Measurements from ENCODE around the gene PHC1. TPM values are rescaled to one million over a fixed set of nuclear protein-coding genes. Genes with fewer than 3 reads are reported as not detected.

Gene PHC1
- polyA plus RNA-seq, 1 donor (not counting 4 experiments of a cell fraction or from before 2014, with no cell fraction given) = 11.0 TPM

- TF ChIP-seq EZH2 (IDR thresholded peaks at IDR 0.05; ENCODE audit: low read length) (no peak), CTCF (optimal IDR thresholded peaks at IDR 0.05 in 1 of 3, IDR thresholded peaks at IDR 0.05 in 1 of 3, conservative IDR thresholded peaks at IDR 0.05 in 1 of 3; ENCODE audit: extremely low read depth in 1 of 3, insufficient read depth in 2 of 3, low read length in 3 of 3) (no peak)
- Histone ChIP-seq H3K27me3 (ENCODE audit: control insufficient read depth, extremely low read depth, insufficient read depth, low read length) (no peaks in the 10 kb centered on the region), H3K4me3 (ENCODE audit: control insufficient read depth in 2 of 3, extremely low read depth in 1 of 3, insufficient read depth in 2 of 3, low read depth in 1 of 3, low read length in 3 of 3) (no peak overlapping the region), H3K9ac (ENCODE audit: control insufficient read depth, extremely low read depth, insufficient read depth, low read length) (no peak overlapping the region), H3K4me1 (ENCODE audit: control insufficient read depth, extremely low read depth, insufficient read depth, low read length) (peaks cover 15% of the 10 kb centered on the region), H3K4me2 (ENCODE audit: control insufficient read depth, extremely low read depth, insufficient read depth, low read depth, low read length) (no peak overlapping the region), H3K79me2 (ENCODE audit: control insufficient read depth, insufficient read depth, low read length) (no peaks in the 10 kb centered on the region), H3K9me1 (ENCODE audit: control insufficient read depth, extremely low read depth, insufficient read depth, low read length) (no peaks in the 10 kb centered on the region), H2AFZ (ENCODE audit: control insufficient read depth, low read length) (no peak overlapping the region), H3K27ac (ENCODE audit: control insufficient read depth, insufficient read depth, low read length) (no peak overlapping the region), H3K9me3 (ENCODE audit: control insufficient read depth, low read depth, low read length) (no peaks in the 10 kb centered on the region), H3K36me3 (ENCODE audit: control insufficient read depth in 2 of 2, extremely low read depth in 1 of 2, insufficient read depth in 2 of 2, low read length in 2 of 2) (no peaks in the 10 kb centered on the region), H4K20me1 (ENCODE audit: control insufficient read depth, extremely low read depth, insufficient read depth, low read length) (no peaks in the 10 kb centered on the region)
- FAIRE-seq = no peak
- dilution Hi-C loops (cut with MboI; ENCODE audit: extremely low pct_ligation_motif_present, low sequenced_read_pairs) = no loop called here
- no peak for DNase-seq (ENCODE audit: low read depth, low spot score)
Measured at GRCh38 chr12:8909752-8910151, 4.6 kb upstream of the PHC1 start.

GRCh38 chr12:8911606-8912268 lies 2.6 kb upstream of the PHC1 start:
- Histone ChIP-seq H4K20me1 (ENCODE audit: control insufficient read depth, extremely low read depth, insufficient read depth, low read length) (no peaks in the 10 kb centered on the region), H3K36me3 (ENCODE audit: control insufficient read depth in 2 of 2, extremely low read depth in 1 of 2, insufficient read depth in 2 of 2, low read length in 2 of 2) (no peaks in the 10 kb centered on the region), H3K4me3 (ENCODE audit: control insufficient read depth in 2 of 3, extremely low read depth in 1 of 3, insufficient read depth in 2 of 3, low read depth in 1 of 3, low read length in 3 of 3) (no peak overlapping the region), H3K27ac (ENCODE audit: control insufficient read depth, insufficient read depth, low read length) (no peak overlapping the region), H2AFZ (ENCODE audit: control insufficient read depth, low read length) (no peak overlapping the region), H3K9ac (ENCODE audit: control insufficient read depth, extremely low read depth, insufficient read depth, low read length) (no peak overlapping the region), H3K79me2 (ENCODE audit: control insufficient read depth, insufficient read depth, low read length) (peaks cover 2% of the 10 kb centered on the region), H3K27me3 (ENCODE audit: control insufficient read depth, extremely low read depth, insufficient read depth, low read length) (no peaks in the 10 kb centered on the region), H3K4me2 (ENCODE audit: control insufficient read depth, extremely low read depth, insufficient read depth, low read depth, low read length) (no peak overlapping the region), H3K4me1 (ENCODE audit: control insufficient read depth, extremely low read depth, insufficient read depth, low read length) (peaks cover 22% of the 10 kb centered on the region), H3K9me1 (ENCODE audit: control insufficient read depth, extremely low read depth, insufficient read depth, low read length) (no peaks in the 10 kb centered on the region), H3K9me3 (ENCODE audit: control insufficient read depth, low read depth, low read length) (no peaks in the 10 kb centered on the region)
- dilution Hi-C loops (cut with MboI; ENCODE audit: extremely low pct_ligation_motif_present, low sequenced_read_pairs) = no loop called here
- TF ChIP-seq EZH2 (IDR thresholded peaks at IDR 0.05; ENCODE audit: low read length) (no peak), CTCF (optimal IDR thresholded peaks at IDR 0.05 in 1 of 3, IDR thresholded peaks at IDR 0.05 in 1 of 3, conservative IDR thresholded peaks at IDR 0.05 in 1 of 3; ENCODE audit: extremely low read depth in 1 of 3, insufficient read depth in 2 of 3, low read length in 3 of 3) (no peak)
- FAIRE-seq (no peak), DNase-seq (ENCODE audit: low read depth, low spot score) (no peak)

Measured in keratinocyte (primary cell).